Stimulated activated CD8-positive, alpha-beta memory T cell treated with anti-CD3 and anti-CD28 coated beads, Interleukin-12 subunit alpha, Interleukin-12 subunit beta, amount 100 ng/mL, for 24 hours (primary cell): Measurements from ENCODE around the gene ISLR2.
"Not testable (repeated sequence)": the region's sequence is repeated elsewhere in the genome, so short reads cannot be mapped to it uniquely, and the experiment has no call there.

Experiments used
- DNase-seq: peaks from one replicate; pipeline ENCODE4 v3.0.0-alpha.2; 2020; ENCODE audit errors: extremely low read depth

The ISLR2 gene

GRCh38 chr15:74157868-74158827, 27.8 kb downstream of the ISLR2 start:
- no peak for DNase-seq

- DNase-seq = no peak
Measured at GRCh38 chr15:74158855-74159650, 28.7 kb downstream of the ISLR2 start.

GRCh38 chr15:74159773-74160172, 29.4 kb downstream of the ISLR2 start:
- DNase-seq = no peak

GRCh38 chr15:74160390-74160789, 30.0 kb downstream of the ISLR2 start:
- not testable (repeated sequence) for DNase-seq

- not testable (repeated sequence) for DNase-seq
Measured at GRCh38 chr15:74162195-74162536, 31.8 kb downstream of the ISLR2 start.

GRCh38 chr15:74165461-74165860, 35.1 kb downstream of the ISLR2 start:
- no peak for DNase-seq

GRCh38 chr15:74167891-74168331, 37.5 kb downstream of the ISLR2 start:
- DNase-seq = no peak

GRCh38 chr15:74168711-74169126, 38.3 kb downstream of the ISLR2 start:
- no peak for DNase-seq

GRCh38 chr15:74170071-74170844, 39.9 kb downstream of the ISLR2 start:
- no peak for DNase-seq

- no peak for DNase-seq
Measured at GRCh38 chr15:74170875-74171578, 40.6 kb downstream of the ISLR2 start.

GRCh38 chr15:74171965-74172541, 41.7 kb downstream of the ISLR2 start:
- no peak for DNase-seq

GRCh38 chr15:74172701-74173379, 42.5 kb downstream of the ISLR2 start:
- no peak for DNase-seq

- DNase-seq = no peak
Measured at GRCh38 chr15:74173380-74174218, 43.2 kb downstream of the ISLR2 start, which contains the start of gene ISLR. Gene ISLR (plus strand): TSS chr15:74173710. CDS start chr15:74174859, 1,149 bp downstream.

GRCh38 chr15:74174219-74174957, 44.0 kb downstream of the ISLR2 start:
- DNase-seq = no peak

- no peak for DNase-seq
Measured at GRCh38 chr15:74174958-74175253, 44.5 kb downstream of the ISLR2 start.

GRCh38 chr15:74175271-74176191, 45.1 kb downstream of the ISLR2 start:
- no peak for DNase-seq
